Measurements from ENCODE around the gene DTNA. TPM values are rescaled to one million over a fixed set of nuclear protein-coding genes. Genes with fewer than 3 reads are reported as not detected.

DTNA gene
- total RNA-seq, 1 experiment from 2014 or later, result 7.8 TPM

DNA sequence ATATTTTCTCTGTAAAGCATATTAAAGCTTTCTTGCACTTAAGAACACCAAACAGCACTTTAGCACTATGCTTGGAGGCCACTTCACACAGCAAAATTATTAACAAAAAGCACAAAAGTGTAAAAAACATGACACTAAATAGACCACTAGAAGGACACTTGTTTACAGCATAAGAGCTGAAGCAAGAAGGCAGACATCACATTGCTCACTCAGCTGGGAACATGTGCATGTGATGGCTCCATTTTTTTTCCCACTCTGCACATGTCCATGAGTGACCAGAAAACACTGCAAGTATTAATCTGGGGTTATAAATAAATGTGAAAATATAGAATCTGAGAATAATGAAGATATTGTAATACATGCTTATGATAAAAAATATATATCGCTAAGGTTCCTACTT, 228.0 kb downstream of the DTNA start:
- ATAC-seq (no peak), DNase-seq (no peak)
- Histone ChIP-seq H2AFZ (ENCODE audit: low read length) (no peak overlapping the region), H3K36me3 (ENCODE audit: low read depth, low read length) (no peaks in the 10 kb centered on the region), H3K4me1 (ENCODE audit: insufficient read depth, low read length) (no peaks in the 10 kb centered on the region), H4K20me1 (ENCODE audit: low read length) (no peaks in the 10 kb centered on the region), H3K79me2 (ENCODE audit: low read length) (no peaks in the 10 kb centered on the region), H3K27ac (ENCODE audit: low read length) (no peak overlapping the region), H3K4me2 (ENCODE audit: low read length) (no peak overlapping the region), H3K9ac (ENCODE audit: low read length) (no peak overlapping the region), H3K9me2 (replicated peaks; ENCODE audit: low read length) (no peaks in the 10 kb centered on the region), H3K4me3 (ENCODE audit: low read length) (no peak overlapping the region), H3K27me3 (ENCODE audit: low read length) (no peaks in the 10 kb centered on the region), H3F3A (ENCODE audit: low read length, unreplicated experiment) (no peaks in the 10 kb centered on the region), H3K9me3 (ENCODE audit: low read length) (no peaks in the 10 kb centered on the region)
- no peak for TF ChIP-seq EZH2phosphoT487 (IDR thresholded peaks at IDR 0.05; ENCODE audit: borderline replicate concordance, low read length)
- TF ChIP-seq, protein P1, sequence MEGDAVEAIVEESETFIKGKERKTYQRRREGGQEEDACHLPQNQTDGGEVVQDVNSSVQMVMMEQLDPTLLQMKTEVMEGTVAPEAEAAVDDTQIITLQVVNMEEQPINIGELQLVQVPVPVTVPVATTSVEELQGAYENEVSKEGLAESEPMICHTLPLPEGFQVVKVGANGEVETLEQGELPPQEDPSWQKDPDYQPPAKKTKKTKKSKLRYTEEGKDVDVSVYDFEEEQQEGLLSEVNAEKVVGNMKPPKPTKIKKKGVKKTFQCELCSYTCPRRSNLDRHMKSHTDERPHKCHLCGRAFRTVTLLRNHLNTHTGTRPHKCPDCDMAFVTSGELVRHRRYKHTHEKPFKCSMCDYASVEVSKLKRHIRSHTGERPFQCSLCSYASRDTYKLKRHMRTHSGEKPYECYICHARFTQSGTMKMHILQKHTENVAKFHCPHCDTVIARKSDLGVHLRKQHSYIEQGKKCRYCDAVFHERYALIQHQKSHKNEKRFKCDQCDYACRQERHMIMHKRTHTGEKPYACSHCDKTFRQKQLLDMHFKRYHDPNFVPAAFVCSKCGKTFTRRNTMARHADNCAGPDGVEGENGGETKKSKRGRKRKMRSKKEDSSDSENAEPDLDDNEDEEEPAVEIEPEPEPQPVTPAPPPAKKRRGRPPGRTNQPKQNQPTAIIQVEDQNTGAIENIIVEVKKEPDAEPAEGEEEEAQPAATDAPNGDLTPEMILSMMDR (conservative IDR thresholded peaks at IDR 0.05; ENCODE audit: low read depth, low read length), result no peak
- TF ChIP-seq EZH2 (IDR thresholded peaks at IDR 0.05; ENCODE audit: low read length, unreplicated experiment), result no peak
- intact Hi-C loops (cut with micrococcal nuclease), result no loop called here
- BruUV-seq (replicated peaks), result no TSS peak
- ChIA-PET CTCF (no interaction called here), POLR2A (ENCODE audit: unreplicated experiment) (no interaction called here)

All from PC-3 (cell line).